CD4-positive, alpha-beta T cell treated with Interleukin-12 subunit alpha and Interleukin-12 subunit beta, for 1 hour (primary cell): ENCODE measurements around the gene HOXB2.

ENCODE experiments used
- DNase-seq: peaks from one replicate; pipeline ENCODE4 v3.0.0-alpha.2; 2020

Gene HOXB2

GRCh38 chr17:48578616-48579470 is 33.9 kb upstream of the HOXB2 start:
- no peak for DNase-seq

- peak; percentile 75 for DNase-seq
Observed at GRCh38 chr17:48577946-48578615, 33.2 kb upstream of the HOXB2 start, which contains the start of gene HOXB4. Gene HOXB4 (minus strand): TSS chr17:48578350. CDS start chr17:48578319, 31 bp downstream.

- no peak for DNase-seq
Observed at GRCh38 chr17:48577330-48577945, 32.5 kb upstream of the HOXB2 start.

- no peak for DNase-seq
Observed at GRCh38 chr17:48576479-48577309, 31.8 kb upstream of the HOXB2 start.

GRCh38 chr17:48575673-48576478 is 31.0 kb upstream of the HOXB2 start:
- DNase-seq, result no peak

- no peak for DNase-seq
Observed at GRCh38 chr17:48575066-48575582, 30.2 kb upstream of the HOXB2 start.

GRCh38 chr17:48574505-48575065 is 29.7 kb upstream of the HOXB2 start:
- no peak for DNase-seq

GRCh38 chr17:48571826-48572417 is 27.0 kb upstream of the HOXB2 start:
- no peak for DNase-seq

GRCh38 chr17:48571024-48571818 is 26.3 kb upstream of the HOXB2 start:
- no peak for DNase-seq

GRCh38 chr17:48570325-48571023 is 25.6 kb upstream of the HOXB2 start:
- no peak for DNase-seq

GRCh38 chr17:48569674-48570324 is 24.9 kb upstream of the HOXB2 start:
- DNase-seq, result no peak

GRCh38 chr17:48569240-48569582 is 24.3 kb upstream of the HOXB2 start:
- no peak for DNase-seq

GRCh38 chr17:48568499-48569239 is 23.8 kb upstream of the HOXB2 start:
- no peak for DNase-seq

- DNase-seq, result no peak
Observed at GRCh38 chr17:48567646-48568354, 22.9 kb upstream of the HOXB2 start.

GRCh38 chr17:48567209-48567608 is 22.3 kb upstream of the HOXB2 start:
- DNase-seq, result no peak

- DNase-seq, result no peak
Observed at GRCh38 chr17:48566717-48567116, 21.8 kb upstream of the HOXB2 start.

GRCh38 chr17:48565925-48566710 is 21.2 kb upstream of the HOXB2 start:
- no peak for DNase-seq
